ENCODE results near the gene CCDC183.
"Not testable (repeated sequence)": the region's sequence is repeated elsewhere in the genome, so short reads cannot be mapped to it uniquely, and the experiment has no call there.

GRCh38 chr9:136841646-136842379 lies 45.7 kb downstream of the CCDC183 start:
- TF ChIP-seq CTCF (conservative IDR thresholded peaks at IDR 0.05; ENCODE audit: low read depth, low read length); POLR2A (IDR thresholded peaks at IDR 0.05; ENCODE audit: low read depth, low read length): not testable (repeated sequence)
